Ishikawa (cell line): ENCODE data around the gene RNFT2.

Experiments used
- CEBPB ChIP-seq: IDR thresholded peaks from 2 replicates; pipeline ENCODE4 v1.6.1; 2012
- CREB1 ChIP-seq: IDR thresholded peaks from 2 replicates; pipeline ENCODE4 v1.6.1; 2012; ENCODE audit warnings: low read depth
- EGR1 ChIP-seq: IDR thresholded peaks from 2 replicates; pipeline ENCODE4 v1.6.1; 2012
- EP300 ChIP-seq: IDR thresholded peaks from 2 replicates; pipeline ENCODE4 v1.6.1; 2012; ENCODE audit warnings: borderline replicate concordance
- FOXM1 ChIP-seq: IDR thresholded peaks from 2 replicates; pipeline ENCODE4 v1.6.1; 2012; ENCODE audit warnings: low read depth, borderline replicate concordance
- NFIC ChIP-seq: IDR thresholded peaks from 2 replicates; pipeline ENCODE4 v1.6.1; 2012
- RAD21 ChIP-seq: IDR thresholded peaks from 2 replicates; pipeline ENCODE4 v1.6.1; 2012; ENCODE audit warnings: low read depth
- TAF1 ChIP-seq: IDR thresholded peaks from 2 replicates; pipeline ENCODE4 v1.6.1; 2012; ENCODE audit warnings: low read depth, mild to moderate bottlenecking
- TCF12 ChIP-seq: IDR thresholded peaks from 2 replicates; pipeline ENCODE4 v1.6.1; 2012; ENCODE audit warnings: low read depth
- TEAD4 ChIP-seq: IDR thresholded peaks from 2 replicates; pipeline ENCODE4 v1.6.1; 2012
- YY1 ChIP-seq: IDR thresholded peaks from 2 replicates; pipeline ENCODE4 v1.6.1; 2012; ENCODE audit warnings: low read depth
- ZBTB7A ChIP-seq: IDR thresholded peaks from 2 replicates; pipeline ENCODE4 v1.6.1; 2012; ENCODE audit warnings: low read depth
- TF ChIP-seq, protein P1 (sequence below): IDR thresholded peaks from 2 replicates; pipeline ENCODE4 v1.6.1; 2012
- TF ChIP-seq, protein P2 (sequence below): IDR thresholded peaks from 2 replicates; pipeline ENCODE4 v1.6.1; 2012
- TF ChIP-seq, protein P3 (sequence below): IDR thresholded peaks from 2 replicates; pipeline ENCODE4 v1.6.1; 2012; ENCODE audit warnings: low read depth, mild to moderate bottlenecking

RNFT2 gene

DNA sequence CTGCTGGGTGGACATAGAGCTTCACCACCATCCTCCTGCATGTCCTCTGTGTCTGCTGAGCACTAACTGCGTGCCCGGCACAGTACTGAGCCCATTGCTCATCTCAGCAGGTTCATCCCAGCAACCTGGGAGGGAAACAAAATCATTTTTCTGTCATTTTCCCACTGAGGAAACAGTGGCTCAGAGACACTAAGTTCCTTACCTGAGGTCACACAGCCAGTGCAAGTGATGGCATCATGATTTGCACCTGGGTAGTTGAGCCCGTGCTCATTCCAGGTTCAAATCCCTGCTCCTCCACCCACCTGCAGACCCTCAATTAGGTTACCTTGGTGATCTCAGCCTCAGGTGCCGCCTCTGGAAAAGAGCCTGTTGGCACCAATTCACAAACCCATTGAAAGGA is 23.4 kb downstream of the RNFT2 start:
- TF ChIP-seq, protein P1, sequence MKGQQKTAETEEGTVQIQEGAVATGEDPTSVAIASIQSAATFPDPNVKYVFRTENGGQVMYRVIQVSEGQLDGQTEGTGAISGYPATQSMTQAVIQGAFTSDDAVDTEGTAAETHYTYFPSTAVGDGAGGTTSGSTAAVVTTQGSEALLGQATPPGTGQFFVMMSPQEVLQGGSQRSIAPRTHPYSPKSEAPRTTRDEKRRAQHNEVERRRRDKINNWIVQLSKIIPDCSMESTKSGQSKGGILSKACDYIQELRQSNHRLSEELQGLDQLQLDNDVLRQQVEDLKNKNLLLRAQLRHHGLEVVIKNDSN: no peak
- TF ChIP-seq TEAD4 (no peak), CEBPB (no peak), NFIC (no peak), FOXM1 (no peak), ZBTB7A (no peak), YY1 (no peak), TCF12 (no peak), EP300 (no peak)
- TF ChIP-seq, protein P2, sequence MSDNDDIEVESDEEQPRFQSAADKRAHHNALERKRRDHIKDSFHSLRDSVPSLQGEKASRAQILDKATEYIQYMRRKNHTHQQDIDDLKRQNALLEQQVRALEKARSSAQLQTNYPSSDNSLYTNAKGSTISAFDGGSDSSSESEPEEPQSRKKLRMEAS: no peak

DNA sequence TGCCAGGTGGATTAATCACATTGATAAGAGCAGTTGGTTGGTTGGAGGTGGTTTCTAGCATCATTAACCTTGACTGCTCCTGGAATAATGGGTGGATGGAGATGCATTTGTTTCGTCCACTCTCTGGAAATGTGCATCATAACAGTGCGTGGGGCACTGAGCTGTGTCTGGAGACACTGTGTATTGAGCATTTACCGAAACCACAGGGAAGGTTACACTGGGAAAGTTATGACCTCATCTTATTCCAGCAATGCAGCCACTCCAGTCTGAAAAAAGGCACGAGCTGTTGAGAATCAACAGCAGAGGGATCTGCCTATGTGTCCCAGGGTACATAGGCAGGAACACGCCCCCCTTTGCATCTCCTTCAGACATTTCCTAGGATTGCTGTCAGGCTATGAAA is 27.2 kb downstream of the RNFT2 start:
- TF ChIP-seq YY1: no peak
- no peak for TF ChIP-seq TAF1
- no peak for TF ChIP-seq TEAD4
- TF ChIP-seq FOXM1: no peak
- no peak for TF ChIP-seq CEBPB
- no peak for TF ChIP-seq CREB1
- TF ChIP-seq NFIC: no peak
- TF ChIP-seq, protein P2: no peak
- TF ChIP-seq, protein P1: no peak
- TF ChIP-seq EP300: no peak
- TF ChIP-seq RAD21: no peak
- TF ChIP-seq EGR1: no peak
- TF ChIP-seq TCF12: no peak
- TF ChIP-seq, protein P3, sequence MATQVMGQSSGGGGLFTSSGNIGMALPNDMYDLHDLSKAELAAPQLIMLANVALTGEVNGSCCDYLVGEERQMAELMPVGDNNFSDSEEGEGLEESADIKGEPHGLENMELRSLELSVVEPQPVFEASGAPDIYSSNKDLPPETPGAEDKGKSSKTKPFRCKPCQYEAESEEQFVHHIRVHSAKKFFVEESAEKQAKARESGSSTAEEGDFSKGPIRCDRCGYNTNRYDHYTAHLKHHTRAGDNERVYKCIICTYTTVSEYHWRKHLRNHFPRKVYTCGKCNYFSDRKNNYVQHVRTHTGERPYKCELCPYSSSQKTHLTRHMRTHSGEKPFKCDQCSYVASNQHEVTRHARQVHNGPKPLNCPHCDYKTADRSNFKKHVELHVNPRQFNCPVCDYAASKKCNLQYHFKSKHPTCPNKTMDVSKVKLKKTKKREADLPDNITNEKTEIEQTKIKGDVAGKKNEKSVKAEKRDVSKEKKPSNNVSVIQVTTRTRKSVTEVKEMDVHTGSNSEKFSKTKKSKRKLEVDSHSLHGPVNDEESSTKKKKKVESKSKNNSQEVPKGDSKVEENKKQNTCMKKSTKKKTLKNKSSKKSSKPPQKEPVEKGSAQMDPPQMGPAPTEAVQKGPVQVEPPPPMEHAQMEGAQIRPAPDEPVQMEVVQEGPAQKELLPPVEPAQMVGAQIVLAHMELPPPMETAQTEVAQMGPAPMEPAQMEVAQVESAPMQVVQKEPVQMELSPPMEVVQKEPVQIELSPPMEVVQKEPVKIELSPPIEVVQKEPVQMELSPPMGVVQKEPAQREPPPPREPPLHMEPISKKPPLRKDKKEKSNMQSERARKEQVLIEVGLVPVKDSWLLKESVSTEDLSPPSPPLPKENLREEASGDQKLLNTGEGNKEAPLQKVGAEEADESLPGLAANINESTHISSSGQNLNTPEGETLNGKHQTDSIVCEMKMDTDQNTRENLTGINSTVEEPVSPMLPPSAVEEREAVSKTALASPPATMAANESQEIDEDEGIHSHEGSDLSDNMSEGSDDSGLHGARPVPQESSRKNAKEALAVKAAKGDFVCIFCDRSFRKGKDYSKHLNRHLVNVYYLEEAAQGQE: no peak
- no peak for TF ChIP-seq ZBTB7A

DNA sequence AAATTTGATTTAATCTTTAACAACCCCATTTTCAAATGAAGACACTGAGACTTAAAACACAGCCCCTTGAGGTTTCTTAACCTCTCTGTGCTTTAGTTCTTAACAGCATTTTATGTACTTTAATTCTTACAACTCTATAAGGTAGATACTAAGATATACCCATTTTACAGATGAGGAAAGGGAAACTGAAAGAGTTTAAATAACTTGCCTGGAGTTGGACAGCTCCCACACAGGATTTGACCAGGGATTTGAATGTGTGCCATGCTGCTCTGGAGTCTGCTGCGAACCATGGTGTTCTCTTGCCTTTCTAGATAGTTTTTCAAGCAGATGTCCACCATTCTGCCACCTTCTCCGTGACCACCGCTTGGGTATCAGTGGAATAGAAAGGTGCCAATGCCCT is 28.2 kb downstream of the RNFT2 start:
- TF ChIP-seq, protein P3: peak; percentile 17; the same call in 1 of the 2 replicates
- TF ChIP-seq YY1: no peak

DNA sequence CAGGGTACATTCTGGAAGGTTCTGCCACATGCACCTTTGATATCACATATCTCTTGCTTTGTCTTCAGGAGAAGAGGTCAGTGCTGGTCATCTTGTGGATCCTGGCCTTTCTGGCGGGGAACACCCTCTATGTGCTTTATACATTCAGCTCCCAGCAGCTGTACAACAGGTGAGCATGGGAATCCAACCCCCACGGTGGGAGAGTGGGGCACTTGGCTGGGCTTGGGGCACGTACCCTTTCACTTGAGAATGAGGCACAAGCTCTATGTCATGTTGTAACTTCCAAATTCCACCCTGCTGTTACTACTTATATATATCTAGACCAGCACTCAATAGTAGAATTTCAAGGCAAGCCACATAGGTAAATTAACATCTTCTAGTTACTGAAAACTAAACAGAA is 28.6 kb downstream of the RNFT2 start:
- TF ChIP-seq TCF12 (no peak), YY1 (no peak), CEBPB (no peak), TAF1 (no peak), TEAD4 (no peak), EP300 (no peak), NFIC (no peak), FOXM1 (no peak), RAD21 (no peak), EGR1 (no peak), ZBTB7A (no peak), CREB1 (no peak)
- TF ChIP-seq, protein P1: no peak
- TF ChIP-seq, protein P2: no peak
- TF ChIP-seq, protein P3: no peak

DNA sequence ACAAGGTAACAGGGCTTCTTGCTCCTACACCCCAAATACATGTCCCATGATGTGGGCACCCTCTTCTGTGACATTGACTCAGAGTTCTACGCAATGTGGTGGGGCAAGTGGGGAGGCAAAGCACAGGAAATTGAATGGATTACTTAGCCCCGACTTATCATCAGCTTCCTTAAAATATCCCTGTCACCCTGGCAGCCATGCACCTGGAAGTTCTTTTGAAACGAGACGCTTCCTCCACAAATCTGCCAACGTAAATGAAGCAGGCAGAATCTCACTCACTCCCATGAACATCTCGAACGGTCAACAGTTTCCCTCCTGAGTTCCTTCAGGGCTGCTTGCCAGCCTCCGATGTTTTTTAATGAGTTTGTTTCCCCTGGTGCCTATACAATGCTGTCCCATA is 33.5 kb downstream of the RNFT2 start:
- TF ChIP-seq, protein P2: no peak
- TF ChIP-seq ZBTB7A (no peak), EGR1 (no peak), TEAD4 (no peak), CEBPB (no peak), CREB1 (no peak), NFIC (no peak), EP300 (no peak), FOXM1 (no peak), RAD21 (no peak), YY1 (no peak), TAF1 (no peak), TCF12 (no peak)
- TF ChIP-seq, protein P3: no peak
- TF ChIP-seq, protein P1: no peak
